ENCODE data around the gene UBAP1L.

DNA sequence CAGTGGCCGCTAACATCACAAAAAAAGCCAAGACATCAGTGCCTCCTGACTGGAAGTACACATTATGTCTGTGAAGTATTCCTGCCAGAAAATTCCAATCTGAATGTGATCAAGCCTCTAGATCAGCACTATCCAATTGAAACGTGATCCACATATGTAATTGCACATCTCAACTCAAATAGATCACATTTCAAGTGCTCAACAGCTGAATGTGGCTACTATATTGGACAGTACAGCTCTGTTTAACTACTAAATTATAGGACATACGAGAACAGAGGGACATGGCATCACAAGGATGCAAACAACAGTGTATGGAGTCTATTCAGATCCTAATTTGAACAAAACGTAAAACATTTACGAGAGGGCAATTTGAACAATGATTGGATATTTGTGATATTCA is 542 bp upstream of the UBAP1L start:
- TF ChIP-seq, protein P1, sequence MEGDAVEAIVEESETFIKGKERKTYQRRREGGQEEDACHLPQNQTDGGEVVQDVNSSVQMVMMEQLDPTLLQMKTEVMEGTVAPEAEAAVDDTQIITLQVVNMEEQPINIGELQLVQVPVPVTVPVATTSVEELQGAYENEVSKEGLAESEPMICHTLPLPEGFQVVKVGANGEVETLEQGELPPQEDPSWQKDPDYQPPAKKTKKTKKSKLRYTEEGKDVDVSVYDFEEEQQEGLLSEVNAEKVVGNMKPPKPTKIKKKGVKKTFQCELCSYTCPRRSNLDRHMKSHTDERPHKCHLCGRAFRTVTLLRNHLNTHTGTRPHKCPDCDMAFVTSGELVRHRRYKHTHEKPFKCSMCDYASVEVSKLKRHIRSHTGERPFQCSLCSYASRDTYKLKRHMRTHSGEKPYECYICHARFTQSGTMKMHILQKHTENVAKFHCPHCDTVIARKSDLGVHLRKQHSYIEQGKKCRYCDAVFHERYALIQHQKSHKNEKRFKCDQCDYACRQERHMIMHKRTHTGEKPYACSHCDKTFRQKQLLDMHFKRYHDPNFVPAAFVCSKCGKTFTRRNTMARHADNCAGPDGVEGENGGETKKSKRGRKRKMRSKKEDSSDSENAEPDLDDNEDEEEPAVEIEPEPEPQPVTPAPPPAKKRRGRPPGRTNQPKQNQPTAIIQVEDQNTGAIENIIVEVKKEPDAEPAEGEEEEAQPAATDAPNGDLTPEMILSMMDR (IDR thresholded peaks at IDR 0.05; ENCODE audit: low read depth, low read length): no peak
- no peak for TF ChIP-seq EZH2phosphoT487 (IDR thresholded peaks at IDR 0.05; ENCODE audit: low read depth)
